H9 (cell line): ENCODE measurements around the gene TGFBR1. TPM values are rescaled to one million over a fixed set of nuclear protein-coding genes. Genes with fewer than 3 reads are reported as not detected.

Source experiments
- DNase-seq: peaks from one replicate; pipeline ENCODE4 v3.0.0-alpha.2; 2017
- H2AFZ ChIP-seq: one replicate; pipeline ENCODE4 v1.6.1; 2013; ENCODE audit warnings: mild to moderate bottlenecking, low read length, control low read depth, moderate library complexity
- H2AK5ac ChIP-seq: 2 replicates; pipeline ENCODE4 v1.6.1; 2013; ENCODE audit warnings: low read length, control low read depth, mixed read lengths; ENCODE audit not compliant: insufficient read length
- H2BK120ac ChIP-seq: one replicate; pipeline ENCODE4 v1.6.1; 2013; ENCODE audit warnings: low read depth, mild to moderate bottlenecking, low read length, control low read depth, inconsistent platforms; ENCODE audit not compliant: poor library complexity, severe bottlenecking
- H2BK12ac ChIP-seq: 2 replicates; pipeline ENCODE4 v1.6.1; 2013; ENCODE audit warnings: low read length, control low read depth, mixed read lengths, low read depth; ENCODE audit not compliant: insufficient read length
- H2BK15ac ChIP-seq: 2 replicates; pipeline ENCODE4 v1.6.1; 2013; ENCODE audit warnings: low read depth, low read length, control low read depth
- H2BK20ac ChIP-seq: one replicate; pipeline ENCODE4 v1.6.1; 2013; ENCODE audit warnings: low read depth, mild to moderate bottlenecking, low read length, control low read depth, inconsistent platforms; ENCODE audit not compliant: poor library complexity, severe bottlenecking
- H2BK5ac ChIP-seq: 2 replicates; pipeline ENCODE4 v1.6.1; 2013; ENCODE audit warnings: low read length, control low read depth, mixed read lengths; ENCODE audit not compliant: insufficient read length
- H3K14ac ChIP-seq: 2 replicates; pipeline ENCODE4 v1.6.1; 2013; ENCODE audit warnings: low read length, control low read depth; ENCODE audit not compliant: insufficient read depth
- H3K18ac ChIP-seq: 2 replicates; pipeline ENCODE4 v1.6.1; 2013; ENCODE audit warnings: low read depth, mild to moderate bottlenecking, mixed read lengths, low read length, control low read depth; ENCODE audit not compliant: insufficient read length
- H3K23ac ChIP-seq: 2 replicates; pipeline ENCODE4 v1.6.1; 2013; ENCODE audit warnings: low read length, control low read depth, mixed read lengths, low read depth; ENCODE audit not compliant: insufficient read length
- H3K23me2 ChIP-seq: 2 replicates; pipeline ENCODE4 v1.6.1; 2013; ENCODE audit warnings: low read depth, mild to moderate bottlenecking, mixed read lengths, low read length, control low read depth; ENCODE audit not compliant: insufficient read length, poor library complexity, severe bottlenecking
- H3K27ac ChIP-seq: 2 replicates; pipeline ENCODE4 v1.5.1; 2013; ENCODE audit warnings: low read length, control low read depth, mixed read lengths, low read depth; ENCODE audit not compliant: insufficient read length
- H3K27me3 ChIP-seq: 2 replicates; pipeline ENCODE4 v1.6.1; 2013; ENCODE audit warnings: low read length, control low read depth, inconsistent platforms; ENCODE audit not compliant: insufficient read depth
- H3K4ac ChIP-seq: 2 replicates; pipeline ENCODE4 v1.6.1; 2013; ENCODE audit warnings: low read depth, mild to moderate bottlenecking, control low read depth, inconsistent platforms, low read length, moderate library complexity
- H3K4me1 ChIP-seq: 2 replicates; pipeline ENCODE4 v1.6.1; 2013; ENCODE audit warnings: low read length, control low read depth, inconsistent platforms; ENCODE audit not compliant: insufficient read depth
- H3K4me2 ChIP-seq: 2 replicates; pipeline ENCODE4 v1.6.1; 2013; ENCODE audit warnings: low read length, control low read depth, mixed read lengths; ENCODE audit not compliant: insufficient read length, insufficient read depth
- H3K56ac ChIP-seq: 2 replicates; pipeline ENCODE4 v1.6.1; 2013; ENCODE audit warnings: low read depth, mild to moderate bottlenecking, mixed read lengths, low read length, control low read depth; ENCODE audit not compliant: insufficient read length
- H3K79me1 ChIP-seq: 2 replicates; pipeline ENCODE4 v1.6.1; 2013; ENCODE audit warnings: low read depth, mild to moderate bottlenecking, moderate library complexity, low read length, control low read depth, inconsistent platforms; ENCODE audit not compliant: insufficient read depth, poor library complexity, severe bottlenecking
- H3K79me2 ChIP-seq: 2 replicates; pipeline ENCODE4 v1.6.1; 2013; ENCODE audit warnings: low read length, control low read depth, inconsistent platforms; ENCODE audit not compliant: insufficient read depth
- H3K9ac ChIP-seq: 2 replicates; pipeline ENCODE4 v1.6.1; 2013; ENCODE audit warnings: low read length, control low read depth, mixed read lengths; ENCODE audit not compliant: insufficient read length; ENCODE audit errors: extremely low read depth
- H3K9me3 ChIP-seq: one replicate; pipeline ENCODE4 v1.6.1; 2013; ENCODE audit warnings: low read depth, low read length, inconsistent platforms; ENCODE audit not compliant: control insufficient read depth
- H3T11ph ChIP-seq: one replicate; pipeline ENCODE4 v1.6.1; 2013; ENCODE audit warnings: mild to moderate bottlenecking, low read length, control low read depth, inconsistent platforms
- H4K20me1 ChIP-seq: one replicate; pipeline ENCODE4 v1.6.1; 2013; ENCODE audit not compliant: control insufficient read depth, insufficient read length, insufficient read depth
- H4K5ac ChIP-seq: 2 replicates; pipeline ENCODE4 v1.6.1; 2013; ENCODE audit warnings: low read depth, mild to moderate bottlenecking, mixed read lengths, low read length, control low read depth; ENCODE audit not compliant: insufficient read length
- H4K8ac ChIP-seq: replicated peaks from 2 replicates; pipeline ENCODE4 v1.6.1; 2013; ENCODE audit warnings: low read length, control low read depth, mixed read lengths, low read depth; ENCODE audit not compliant: insufficient read length
- H4K91ac ChIP-seq: 2 replicates; pipeline ENCODE4 v1.6.1; 2013; ENCODE audit warnings: low read depth, mild to moderate bottlenecking, moderate library complexity, mixed read lengths, low read length, control low read depth; ENCODE audit not compliant: insufficient read length
- H3K27ac Mint-ChIP-seq, 3 experiments: 2 replicates in 2 of 3; 3 replicates in 1 of 3; pipeline ENCODE4 v1.8.0; 2020 to 2021; ENCODE audit warnings: mixed read lengths in 3 of 3, mild to moderate bottlenecking in 1 of 3, moderate library complexity in 1 of 3
- H3K27me3 Mint-ChIP-seq: 2 replicates; pipeline ENCODE4 v1.8.0; 2021; ENCODE audit warnings: low read depth, mild to moderate bottlenecking, moderate library complexity, mixed read lengths
- H3K36me3 Mint-ChIP-seq, 3 experiments: 2 replicates in 2 of 3; 3 replicates in 1 of 3; pipeline ENCODE4 v1.8.0; 2020 to 2021; ENCODE audit warnings: low read depth in 3 of 3, mixed read lengths in 3 of 3; ENCODE audit not compliant: insufficient read depth in 1 of 3
- H3K4me1 Mint-ChIP-seq, 2 experiments: 2 replicates each; pipeline ENCODE4 v1.8.0; 2020; ENCODE audit warnings: mixed read lengths in 2 of 2
- H3K4me3 Mint-ChIP-seq, 2 experiments: 2 replicates in 1 of 2; 3 replicates in 1 of 2; pipeline ENCODE4 v1.8.0; 2020 to 2021; ENCODE audit warnings: mild to moderate bottlenecking in 2 of 2, mixed read lengths in 2 of 2, moderate library complexity in 1 of 2
- H3K9me3 Mint-ChIP-seq, 2 experiments: 2 replicates in 1 of 2; 3 replicates in 1 of 2; pipeline ENCODE4 v1.8.0; 2020; ENCODE audit warnings: mild to moderate bottlenecking in 2 of 2, mixed read lengths in 2 of 2, moderate library complexity in 1 of 2
- WGBS: extraction: QIAGEN DNeasy Blood & Tissue Kit; methylation state at CpG from one replicate; pipeline ENCODE4 v1.1.7; 2013; ENCODE audit warnings: missing lambda C conversion rate, low lambda C conversion rate, mixed read lengths; ENCODE audit not compliant: insufficient read length; ENCODE audit errors: extremely low coverage; 5-methylcytosine and 5-hydroxymethylcytosine counted together
- total RNA-seq: library from RNA; stranded (reverse); gene quantifications from 2 replicates; pipeline ENCODE4 v1.2.1, GENCODE V29; 2021
- TF ChIP-seq, protein P1 (sequence below): fragments of 200-600 bp; sonication (generic); conservative IDR thresholded peaks from 3 replicates; pipeline ENCODE4 v1.8.0; 2021; ENCODE audit warnings: antibody characterized with exemption, mild to moderate bottlenecking

The TGFBR1 gene
- total RNA-seq, 1 experiment from 2014 or later = 59.3 TPM

DNA sequence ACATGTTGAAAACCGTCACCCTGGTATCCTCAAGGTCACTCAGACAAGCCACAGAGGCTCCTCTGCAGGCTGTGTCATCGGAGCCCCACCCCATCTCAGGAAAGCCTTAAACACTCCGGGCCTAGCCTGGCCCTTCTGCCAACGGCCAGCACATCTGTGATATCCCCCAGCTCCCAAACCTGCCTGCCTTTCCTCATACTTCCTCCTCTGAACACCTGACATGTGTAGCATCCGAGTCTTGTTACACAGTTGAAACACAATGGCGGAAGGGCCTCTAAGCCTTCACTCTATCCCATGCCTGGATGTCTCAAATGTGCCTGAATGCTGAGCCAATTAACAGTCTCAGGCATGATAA lies 32.9 kb upstream of the TGFBR1 start:
- TF ChIP-seq, protein P1, sequence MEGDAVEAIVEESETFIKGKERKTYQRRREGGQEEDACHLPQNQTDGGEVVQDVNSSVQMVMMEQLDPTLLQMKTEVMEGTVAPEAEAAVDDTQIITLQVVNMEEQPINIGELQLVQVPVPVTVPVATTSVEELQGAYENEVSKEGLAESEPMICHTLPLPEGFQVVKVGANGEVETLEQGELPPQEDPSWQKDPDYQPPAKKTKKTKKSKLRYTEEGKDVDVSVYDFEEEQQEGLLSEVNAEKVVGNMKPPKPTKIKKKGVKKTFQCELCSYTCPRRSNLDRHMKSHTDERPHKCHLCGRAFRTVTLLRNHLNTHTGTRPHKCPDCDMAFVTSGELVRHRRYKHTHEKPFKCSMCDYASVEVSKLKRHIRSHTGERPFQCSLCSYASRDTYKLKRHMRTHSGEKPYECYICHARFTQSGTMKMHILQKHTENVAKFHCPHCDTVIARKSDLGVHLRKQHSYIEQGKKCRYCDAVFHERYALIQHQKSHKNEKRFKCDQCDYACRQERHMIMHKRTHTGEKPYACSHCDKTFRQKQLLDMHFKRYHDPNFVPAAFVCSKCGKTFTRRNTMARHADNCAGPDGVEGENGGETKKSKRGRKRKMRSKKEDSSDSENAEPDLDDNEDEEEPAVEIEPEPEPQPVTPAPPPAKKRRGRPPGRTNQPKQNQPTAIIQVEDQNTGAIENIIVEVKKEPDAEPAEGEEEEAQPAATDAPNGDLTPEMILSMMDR = no peak
- Histone ChIP-seq H3K4me1 (no peaks in the 10 kb centered on the region), H3K9me3 (no peaks in the 10 kb centered on the region), H3K23ac (no peak overlapping the region), H3K4ac (no peak overlapping the region), H3K9ac (no peak overlapping the region), H2BK15ac (no peak overlapping the region), H3K4me2 (no peak overlapping the region), H4K5ac (no peak overlapping the region), H3K23me2 (no peaks in the 10 kb centered on the region), H2BK12ac (no peak overlapping the region), H2BK5ac (no peak overlapping the region), H3K79me1 (no peaks in the 10 kb centered on the region), H2BK120ac (no peak overlapping the region), H2AFZ (no peak overlapping the region), H3K27ac (no peak overlapping the region), H3T11ph (no peak overlapping the region), H3K27me3 (no peaks in the 10 kb centered on the region), H3K79me2 (no peaks in the 10 kb centered on the region), H3K56ac (no peak overlapping the region), H3K18ac (no peak overlapping the region), H2AK5ac (no peak overlapping the region), H3K14ac (no peak overlapping the region), H4K91ac (no peak overlapping the region), H4K20me1 (no peaks in the 10 kb centered on the region), H2BK20ac (no peak overlapping the region), H4K8ac (no peak overlapping the region)
- H3K36me3 Mint-ChIP-seq = no peaks in the 10 kb centered on the region
- H3K27ac Mint-ChIP-seq = no peak overlapping the region
- no peaks in the 10 kb centered on the region for H3K9me3 Mint-ChIP-seq
- DNase-seq = no peak
- no CpG with 5 or more reads among the region's 6 CpGs for WGBS
- no peaks in the 10 kb centered on the region for H3K27me3 Mint-ChIP-seq
- peaks cover under 1 to 4% of the 10 kb centered on the region in 2 experiments; a peak in 1 of 4 replicates for H3K4me1 Mint-ChIP-seq
- H3K4me3 Mint-ChIP-seq = no peak overlapping the region
